Stomach (tissue), 4 donors: Measurements from ENCODE around the gene PSG5.

Experiments
- EP300 ChIP-seq: sonication (generic); formaldehyde crosslinking; IDR thresholded peaks from one replicate; pipeline ENCODE4 v1.6.1; 2017; ENCODE audit warnings: antibody characterized with exemption
- TF ChIP-seq, protein P1 (sequence below), 7 experiments: fragments of 450-650 bp in 4 of 7; fragments of 200-600 bp in 3 of 7; sonication (generic) in 3 of 7; IDR thresholded peaks; one replicate each; pipeline ENCODE4 v1.5.1; 2016 to 2019; ENCODE audit warnings: antibody characterized with exemption in 7 of 7, control low read depth in 2 of 7, mild to moderate bottlenecking in 1 of 7

DNA sequence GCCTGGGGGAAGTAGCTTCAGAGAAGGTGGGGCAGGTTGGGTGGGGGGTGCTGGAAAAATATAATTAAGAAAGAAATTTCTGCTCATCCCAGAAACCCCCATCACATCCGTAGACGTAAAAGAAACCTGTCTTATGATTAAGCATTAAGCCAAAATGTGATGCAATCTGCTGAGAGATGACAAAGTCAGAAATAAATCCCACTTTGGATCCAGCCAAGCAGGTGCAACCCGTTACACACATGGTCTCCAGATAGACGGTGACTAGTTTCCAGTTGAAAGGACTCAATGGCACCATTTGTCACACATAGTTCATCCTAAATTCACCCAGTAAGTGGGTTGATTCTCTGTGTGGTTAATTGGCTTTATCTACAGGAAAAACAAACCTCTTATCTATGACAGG, 34.1 kb downstream of the PSG5 start:
- no peak for TF ChIP-seq EP300
- TF ChIP-seq, protein P1, sequence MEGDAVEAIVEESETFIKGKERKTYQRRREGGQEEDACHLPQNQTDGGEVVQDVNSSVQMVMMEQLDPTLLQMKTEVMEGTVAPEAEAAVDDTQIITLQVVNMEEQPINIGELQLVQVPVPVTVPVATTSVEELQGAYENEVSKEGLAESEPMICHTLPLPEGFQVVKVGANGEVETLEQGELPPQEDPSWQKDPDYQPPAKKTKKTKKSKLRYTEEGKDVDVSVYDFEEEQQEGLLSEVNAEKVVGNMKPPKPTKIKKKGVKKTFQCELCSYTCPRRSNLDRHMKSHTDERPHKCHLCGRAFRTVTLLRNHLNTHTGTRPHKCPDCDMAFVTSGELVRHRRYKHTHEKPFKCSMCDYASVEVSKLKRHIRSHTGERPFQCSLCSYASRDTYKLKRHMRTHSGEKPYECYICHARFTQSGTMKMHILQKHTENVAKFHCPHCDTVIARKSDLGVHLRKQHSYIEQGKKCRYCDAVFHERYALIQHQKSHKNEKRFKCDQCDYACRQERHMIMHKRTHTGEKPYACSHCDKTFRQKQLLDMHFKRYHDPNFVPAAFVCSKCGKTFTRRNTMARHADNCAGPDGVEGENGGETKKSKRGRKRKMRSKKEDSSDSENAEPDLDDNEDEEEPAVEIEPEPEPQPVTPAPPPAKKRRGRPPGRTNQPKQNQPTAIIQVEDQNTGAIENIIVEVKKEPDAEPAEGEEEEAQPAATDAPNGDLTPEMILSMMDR (IDR thresholded peaks at IDR 0.05) = no peak
